NCI-H1417 (cell line): Measurements from ENCODE around the gene KCNQ2.

Source experiments
- DNase-seq, 3 experiments: peaks; one replicate each; lab custom pipeline; 2025; lab: John Stamatoyannopoulos, UW

Gene KCNQ2

DNA sequence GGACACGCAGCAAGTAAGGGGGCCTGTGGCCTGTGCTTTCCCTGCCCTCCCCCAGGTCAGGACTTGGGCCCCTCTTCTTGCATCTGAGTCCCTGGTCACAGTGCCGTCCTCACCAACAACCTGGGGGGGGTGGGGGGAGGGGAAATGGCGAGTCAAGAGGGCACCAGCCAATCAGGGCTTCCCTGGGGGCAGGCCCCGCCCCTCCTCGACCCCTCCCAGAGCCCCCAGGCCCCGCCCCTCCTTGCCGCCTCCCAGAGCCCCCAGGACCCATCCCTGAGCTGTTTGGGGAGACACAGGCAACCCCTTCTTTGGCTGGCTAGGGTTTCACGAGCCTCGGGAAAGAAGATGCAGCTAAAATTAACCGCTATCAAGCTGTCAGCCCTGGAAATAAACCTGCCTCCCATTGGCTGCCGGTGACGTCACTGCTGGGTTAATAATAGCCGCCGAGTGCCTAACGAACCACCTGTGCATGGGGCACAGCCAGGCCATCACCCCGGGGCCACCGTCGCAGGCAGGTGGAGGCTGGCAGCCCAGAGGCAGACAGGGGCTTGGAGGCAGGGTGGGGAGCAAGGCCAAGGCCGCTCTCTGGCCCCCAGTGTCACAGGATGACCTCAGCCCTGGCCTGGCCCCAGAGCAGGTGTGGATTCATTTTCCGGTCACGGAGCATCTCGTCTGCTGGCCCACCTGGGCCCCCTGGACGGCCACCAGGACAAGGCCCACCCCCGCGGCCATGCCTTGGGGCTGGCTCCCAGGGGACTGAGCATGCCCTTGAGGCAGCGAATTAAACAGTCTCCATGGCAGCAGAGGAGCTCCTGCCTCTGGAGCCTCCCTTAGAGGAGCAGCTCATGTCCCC lies 29.6 kb upstream of the KCNQ2 start:
- DNase-seq, result peak; percentile 90 to 99 (median 98)

DNA sequence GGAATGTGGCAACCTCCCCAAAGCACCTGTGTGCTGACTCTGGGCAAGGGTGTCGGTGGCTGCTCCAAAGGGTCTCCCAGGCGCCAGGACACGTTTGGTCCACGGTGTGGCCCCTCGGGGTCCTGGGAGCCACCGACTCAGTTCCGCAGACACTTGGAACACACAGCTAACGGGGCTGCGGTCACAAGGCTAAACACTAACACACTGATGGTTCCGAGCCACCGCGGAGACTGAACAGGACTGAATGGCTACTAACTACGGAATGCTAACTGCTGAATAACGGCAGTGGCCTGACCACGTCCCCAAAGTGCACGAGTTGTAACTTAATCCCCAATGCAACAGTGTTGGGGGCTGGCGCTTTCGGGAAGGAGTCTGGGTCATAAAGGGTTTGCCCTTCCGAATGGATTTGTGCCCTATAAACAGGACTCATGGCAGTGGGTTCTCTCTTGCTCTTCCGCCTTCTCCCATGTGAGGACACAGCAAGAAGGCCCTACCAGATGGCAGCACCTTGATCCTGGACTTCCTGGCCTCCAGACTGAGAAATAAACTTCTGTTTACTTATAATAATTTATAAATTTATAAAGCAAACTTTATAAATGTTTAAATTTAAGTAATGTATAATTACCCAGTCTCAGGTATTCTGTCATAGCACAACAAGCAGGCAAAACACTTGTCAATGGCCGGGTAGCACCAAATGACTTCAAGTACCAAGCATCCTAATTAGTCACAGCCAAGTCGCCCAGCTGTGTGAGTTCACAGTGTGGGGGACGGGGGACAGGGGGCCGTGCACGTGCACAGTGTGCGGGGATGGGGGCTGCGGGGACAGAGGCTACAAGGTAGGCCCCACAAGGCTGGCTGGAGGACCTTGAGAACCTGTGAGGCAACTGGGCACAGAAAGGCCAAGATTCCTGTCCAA lies 28.7 kb upstream of the KCNQ2 start:
- DNase-seq, result peak in 2 of 3 experiments; percentile 84 to 88

DNA sequence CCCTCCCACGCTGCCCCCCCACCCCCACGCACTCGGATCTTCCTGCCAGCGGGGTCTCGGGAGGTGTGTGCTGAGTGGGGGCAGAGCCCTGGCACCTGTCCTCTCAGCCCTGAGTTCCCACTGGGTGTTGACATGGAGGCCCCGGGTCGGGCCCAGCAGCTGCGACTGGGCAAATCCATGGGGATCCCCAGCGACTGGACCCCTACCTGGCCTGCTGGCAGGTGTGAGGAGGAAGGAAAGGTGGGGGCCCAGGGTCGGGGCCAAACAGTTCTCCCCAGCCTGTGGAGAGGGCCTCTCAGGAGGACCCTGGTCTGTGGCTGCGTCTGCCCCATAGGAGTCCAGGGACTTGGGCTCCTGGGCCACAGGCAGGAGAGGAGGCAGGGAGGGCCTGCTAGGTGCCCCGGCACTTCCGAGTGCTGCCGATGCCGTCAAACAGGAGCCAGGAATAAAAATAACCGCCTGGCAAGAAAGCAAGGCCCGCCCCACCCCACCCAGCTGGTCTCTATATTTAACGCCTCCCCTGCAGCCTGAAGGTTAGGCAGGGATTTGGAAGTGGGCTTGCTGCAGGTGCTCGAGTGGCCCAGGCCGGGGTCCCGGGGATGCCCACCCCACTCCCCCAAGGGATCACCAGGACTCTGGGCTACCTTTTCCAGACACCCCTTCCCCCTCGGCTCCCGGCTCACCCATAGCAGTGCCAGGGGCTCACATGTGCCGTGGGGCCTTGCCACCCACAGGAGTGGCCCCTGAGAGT lies 27.9 kb upstream of the KCNQ2 start:
- DNase-seq, result peak in 2 of 3 experiments; percentile 65 to 67

DNA sequence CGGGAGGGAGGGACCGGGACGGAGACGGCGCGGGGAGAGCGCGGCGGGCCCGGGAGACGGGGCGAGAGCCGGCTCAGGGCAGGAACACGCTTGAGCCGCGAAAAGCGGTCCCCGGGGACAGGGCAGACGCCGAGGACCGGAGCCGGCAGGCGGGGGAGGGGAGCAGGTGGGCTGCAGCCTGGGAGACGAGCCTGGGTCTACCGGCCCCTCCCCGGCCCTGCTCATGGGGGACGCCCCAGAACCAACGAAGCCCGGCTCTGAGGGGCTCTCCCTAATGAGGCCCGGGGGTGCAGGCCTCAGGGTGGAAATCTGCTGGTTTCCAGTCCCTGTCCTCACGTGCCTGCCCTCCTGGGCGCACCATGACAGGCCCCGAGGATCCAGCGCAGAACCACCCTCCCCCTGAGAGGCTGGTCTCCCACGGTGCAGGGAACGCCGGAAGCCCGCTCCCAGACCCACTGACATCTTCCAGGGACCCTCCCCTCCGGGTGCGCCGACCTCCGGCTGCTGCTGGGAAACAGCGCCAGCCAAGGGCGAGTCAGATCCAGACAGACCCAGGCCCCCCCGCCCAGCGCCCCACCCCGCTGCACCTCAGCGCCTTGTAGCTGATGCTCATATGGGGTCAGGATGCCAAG lies 27.0 kb upstream of the KCNQ2 start:
- DNase-seq, result peak; percentile 62 to 86 (median 82)

DNA sequence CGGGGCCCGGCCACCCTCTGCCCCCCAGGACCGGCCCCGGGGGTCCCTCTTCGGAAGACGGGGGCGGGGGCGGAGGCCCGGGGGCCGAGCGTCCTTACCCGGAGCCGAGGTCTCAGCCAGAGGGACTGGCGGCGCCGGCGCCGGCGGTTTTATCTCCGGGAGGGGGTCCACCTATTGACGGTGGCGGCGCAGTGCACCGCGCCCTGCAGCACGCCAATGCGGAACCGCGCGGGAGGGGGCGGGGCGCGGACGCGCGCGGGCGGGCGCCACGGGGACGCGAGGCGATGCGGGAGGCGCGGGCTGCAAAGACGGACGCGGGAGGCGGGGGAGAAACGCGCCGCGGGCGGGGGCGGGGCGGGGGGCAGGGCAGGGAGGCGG lies 26.5 kb upstream of the KCNQ2 start, which contains the start of gene EEF1A2:
Gene EEF1A2, minus strand, starts transcription at position 124 of the 378 bp plus-strand sequence. CDS start 1,320 bp downstream, outside the sequence.
- DNase-seq, result peak; percentile 62 to 86 (median 82)

GRCh38 chr20:63497946-63498935 lies 25.8 kb upstream of the KCNQ2 start:
- DNase-seq, result peak in 2 of 3 experiments; percentile 66 to 71

GRCh38 chr20:63497138-63497945 lies 24.9 kb upstream of the KCNQ2 start:
- no peak for DNase-seq

- no peak for DNase-seq
Measured at GRCh38 chr20:63496596-63497120, 24.2 kb upstream of the KCNQ2 start.

DNA sequence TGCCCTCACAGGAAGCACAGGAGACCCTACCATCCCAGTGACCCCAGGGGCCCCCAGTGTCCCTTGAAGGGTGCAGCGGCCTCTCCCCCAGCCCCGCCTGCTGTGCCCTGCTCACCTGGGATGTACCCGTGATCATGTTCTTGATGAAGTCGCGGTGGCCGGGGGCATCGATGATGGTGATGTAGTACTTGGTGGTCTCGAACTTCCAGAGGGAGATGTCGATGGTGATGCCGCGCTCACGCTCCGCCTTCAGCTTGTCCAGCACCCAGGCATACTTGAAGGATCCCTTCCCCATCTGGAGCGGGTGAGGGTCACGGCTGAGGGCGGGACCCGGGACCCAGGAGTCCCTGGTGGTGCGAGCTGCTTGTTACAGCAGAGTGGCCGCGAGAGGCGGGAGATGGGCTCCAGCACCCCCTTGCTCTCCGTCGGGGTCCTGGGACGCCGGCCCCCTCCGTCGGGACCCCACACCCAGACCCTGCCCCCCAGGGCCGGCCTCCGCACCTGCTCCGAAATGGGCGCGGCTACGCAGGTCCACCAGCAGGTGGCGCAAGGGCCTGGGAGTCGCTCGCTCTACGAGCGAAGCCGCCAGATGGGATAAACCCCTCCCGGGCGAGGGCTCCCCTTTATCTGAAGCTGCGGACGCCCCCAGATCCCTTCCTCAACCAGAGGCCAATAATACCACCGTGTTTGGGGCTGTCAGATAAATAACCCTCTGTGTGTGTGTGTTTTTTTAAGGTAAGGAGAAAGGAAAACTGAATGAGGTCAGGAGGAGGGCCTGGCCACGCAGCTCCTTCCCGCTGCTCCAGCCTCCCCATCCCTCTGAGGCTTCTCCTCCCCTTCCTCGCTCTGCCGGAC lies 23.5 kb upstream of the KCNQ2 start:
- DNase-seq, result peak; percentile 52 to 71 (median 59)

- no peak for DNase-seq
Measured at GRCh38 chr20:63495167-63495720, 22.8 kb upstream of the KCNQ2 start.

DNA sequence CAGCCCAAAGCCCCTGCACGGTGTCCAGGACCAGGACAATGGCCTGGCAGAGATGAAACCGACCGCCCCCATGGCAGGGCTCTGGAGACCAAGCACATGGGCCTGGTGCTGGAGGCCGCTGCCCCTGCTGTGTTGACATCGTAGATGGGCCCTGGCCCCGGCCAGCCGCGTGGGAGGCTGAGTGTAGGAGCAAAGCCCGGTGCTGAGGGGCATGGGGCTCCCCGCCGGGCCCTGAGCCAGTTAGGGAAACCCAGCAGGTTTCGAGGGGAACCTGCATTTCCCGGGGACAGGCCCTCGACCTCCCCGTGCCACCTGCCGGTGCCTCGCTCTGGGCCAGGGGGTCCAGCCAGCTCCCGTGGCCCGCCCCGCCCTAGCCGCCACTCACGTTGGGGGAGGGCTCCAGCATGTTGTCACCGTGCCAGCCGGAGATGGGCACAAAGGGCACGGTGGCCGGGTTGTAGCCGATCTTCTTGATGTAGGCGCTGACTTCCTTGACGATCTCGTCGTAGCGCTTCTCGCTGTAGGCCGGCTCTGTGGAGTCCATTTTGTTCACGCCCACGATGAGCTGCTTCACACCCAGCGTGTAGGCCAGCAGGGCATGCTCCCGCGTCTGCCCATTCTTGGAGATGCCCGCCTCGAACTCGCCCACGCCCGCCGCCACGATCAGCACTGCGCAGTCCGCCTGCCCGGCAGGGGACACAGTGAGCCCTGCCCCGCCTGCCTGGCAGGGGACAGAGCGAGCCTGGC lies 22.1 kb upstream of the KCNQ2 start:
- DNase-seq, result no peak

- DNase-seq, result no peak
Measured at GRCh38 chr20:63494084-63494419, 21.6 kb upstream of the KCNQ2 start.

DNA sequence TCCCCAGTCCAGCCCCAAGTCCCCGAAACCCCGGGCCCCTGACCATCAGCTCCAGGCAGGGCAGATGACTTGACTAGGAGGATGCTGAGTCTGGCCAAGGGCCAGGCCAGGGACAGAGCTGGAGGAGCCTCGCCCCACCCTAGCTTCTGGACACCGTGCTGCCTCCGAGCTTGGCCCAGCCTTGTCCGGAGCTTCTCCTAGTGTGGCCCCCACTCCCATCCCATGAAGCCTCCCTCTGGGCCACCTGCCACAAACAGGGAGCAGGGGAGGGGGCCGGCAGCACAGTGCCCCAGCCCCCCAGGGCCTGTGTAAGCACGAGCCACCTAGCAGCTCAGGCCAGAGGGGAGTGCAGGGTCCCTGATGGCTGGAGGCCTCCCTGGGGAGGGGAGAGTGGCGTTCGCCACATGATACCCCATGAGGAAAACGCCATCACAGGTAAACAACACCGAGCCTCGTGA lies 21.1 kb upstream of the KCNQ2 start:
- DNase-seq, result no peak

DNA sequence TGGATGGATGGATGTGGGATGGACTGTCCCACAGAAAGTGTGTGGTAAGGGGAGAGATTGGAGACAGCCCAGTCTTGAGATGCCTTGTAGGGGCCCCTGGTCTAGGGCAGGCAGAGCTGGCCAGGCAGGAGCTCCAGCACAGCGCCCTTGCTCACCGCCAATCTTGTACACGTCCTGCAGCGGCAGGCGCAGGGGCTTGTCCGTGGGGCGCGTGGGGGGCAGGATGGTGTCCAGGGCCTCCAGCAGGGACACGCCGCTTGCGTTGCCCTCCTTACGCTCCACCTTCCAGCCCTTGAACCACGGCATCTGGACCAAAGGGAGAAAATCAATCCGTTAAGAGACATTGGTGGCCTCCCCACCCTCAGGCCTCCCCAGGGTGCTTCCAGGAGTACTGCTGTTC lies 20.5 kb upstream of the KCNQ2 start:
- DNase-seq, result no peak

DNA sequence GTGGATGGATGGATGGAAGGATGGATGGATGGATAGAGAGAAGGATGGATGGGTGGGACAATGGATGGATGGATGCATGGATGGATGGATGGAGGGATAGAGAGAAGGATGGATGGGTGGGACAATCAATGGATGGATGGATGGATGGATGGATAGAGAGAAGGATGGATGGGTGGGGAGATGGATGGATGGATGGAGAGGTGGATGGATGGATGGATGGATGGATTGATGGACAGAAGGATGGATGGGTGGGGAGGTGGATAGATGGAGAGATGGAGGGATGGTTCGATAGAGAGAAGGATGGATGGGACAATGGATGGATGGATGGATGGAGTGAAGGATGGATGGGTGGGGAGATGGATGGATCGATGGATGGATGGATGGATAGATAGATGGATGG lies 20.1 kb upstream of the KCNQ2 start:
- no peak for DNase-seq

GRCh38 chr20:63491635-63492230 lies 19.3 kb upstream of the KCNQ2 start:
- no peak for DNase-seq

GRCh38 chr20:63491078-63491477 lies 18.6 kb upstream of the KCNQ2 start:
- DNase-seq, result no peak
